WTC11 (cell line): Measurements from ENCODE around the gene LGR6. TPM values are rescaled to one million over a fixed set of nuclear protein-coding genes. Genes with fewer than 3 reads are reported as not detected.
A peak's percentile ranks its signal among the peaks of the same experiment; 100 is the strongest.

Experiments used
- ATAC-seq: fragments of 200-7000 bp; cut with Tn5 transposase; 2 replicates; pipeline ENCODE4 v1.10.0; 2021; ENCODE audit warnings: mild to moderate bottlenecking, moderate library complexity
- CTCF ChIA-PET: fragments of 300-600 bp; sonication (Branson Sonifier 250); formaldehyde crosslinking; loops from one replicate; lab custom pipeline; 2021; ENCODE audit warnings: antibody characterized with exemption; lab: Charles Lee
- POLR2A ChIA-PET: fragments of 350-600 bp; sonication (Branson Sonifier 250); formaldehyde crosslinking; loops from one replicate; lab custom pipeline; 2021; ENCODE audit warnings: antibody characterized with exemption; lab: Charles Lee
- DNase-seq: peaks from one replicate; pipeline ENCODE4 v3.0.0; 2021; ENCODE audit warnings: low spot score
- H3K27ac Mint-ChIP-seq: 2 replicates; pipeline ENCODE4 v1.8.0; 2021; ENCODE audit warnings: mixed read lengths
- H3K27me3 Mint-ChIP-seq: 2 replicates; pipeline ENCODE4 v1.8.0; 2021; ENCODE audit warnings: low read depth, mild to moderate bottlenecking, moderate library complexity, mixed read lengths
- H3K36me3 Mint-ChIP-seq: 2 replicates; pipeline ENCODE4 v1.8.0; 2021; ENCODE audit warnings: mixed read lengths
- H3K4me1 Mint-ChIP-seq: 2 replicates; pipeline ENCODE4 v1.8.0; 2022; ENCODE audit warnings: mixed read lengths
- H3K4me3 Mint-ChIP-seq: 2 replicates; pipeline ENCODE4 v1.8.0; 2021; ENCODE audit warnings: mild to moderate bottlenecking, moderate library complexity, mixed read lengths
- H3K9me3 Mint-ChIP-seq: 2 replicates; pipeline ENCODE4 v1.8.0; 2021; ENCODE audit warnings: mixed read lengths
- CBFB ChIP-seq: sonication (generic); formaldehyde crosslinking; IDR thresholded peaks from 2 replicates; pipeline ENCODE4 v1.8.1; 2022; ENCODE audit warnings: mild to moderate bottlenecking, low read depth, missing genetic modification reagents
- CREB1 ChIP-seq: sonication (generic); formaldehyde crosslinking; IDR thresholded peaks from 2 replicates; pipeline ENCODE4 v1.8.0; 2023; ENCODE audit warnings: mild to moderate bottlenecking, missing genetic modification reagents
- EMX1 ChIP-seq: fragments of 250-450 bp; sonication (Bioruptor Pico); IDR thresholded peaks from 2 replicates; pipeline ENCODE4 v1.8.0; 2021; ENCODE audit warnings: mild to moderate bottlenecking
- GABPB1 ChIP-seq: sonication (generic); formaldehyde crosslinking; IDR thresholded peaks from 2 replicates; pipeline ENCODE4 v1.8.1; 2023; ENCODE audit warnings: mild to moderate bottlenecking, missing genetic modification reagents
- GTF2I ChIP-seq: fragments of 250-450 bp; sonication (Bioruptor Pico); conservative IDR thresholded peaks from 2 replicates; pipeline ENCODE4 v1.4.0; 2021; ENCODE audit warnings: mild to moderate bottlenecking
- IRF2 ChIP-seq: sonication (generic); formaldehyde crosslinking; IDR thresholded peaks from 2 replicates; pipeline ENCODE4 v1.8.0; 2022; ENCODE audit warnings: low read depth, missing genetic modification reagents, borderline replicate concordance
- MXD4 ChIP-seq: fragments of 250-450 bp; sonication (Bioruptor Pico); IDR thresholded peaks from 2 replicates; pipeline ENCODE4 v1.8.0; 2021; ENCODE audit warnings: mild to moderate bottlenecking, moderate library complexity, borderline replicate concordance
- RELA ChIP-seq: sonication (generic); formaldehyde crosslinking; IDR thresholded peaks from 2 replicates; pipeline ENCODE4 v1.8.1; 2022; ENCODE audit warnings: missing genetic modification reagents, mild to moderate bottlenecking, borderline replicate concordance
- TCF7 ChIP-seq: sonication (generic); formaldehyde crosslinking; IDR thresholded peaks from 2 replicates; pipeline ENCODE4 v1.8.0; 2022; ENCODE audit warnings: mild to moderate bottlenecking, low read depth, missing genetic modification reagents, moderate library complexity
- ZNF219 ChIP-seq: sonication (generic); formaldehyde crosslinking; IDR thresholded peaks from 2 replicates; pipeline ENCODE4 v1.8.0; 2023; ENCODE audit warnings: missing genetic modification reagents, mild to moderate bottlenecking, borderline replicate concordance
- ZNF416 ChIP-seq: fragments of 250-450 bp; sonication (Bioruptor Pico); IDR thresholded peaks from 2 replicates; pipeline ENCODE4 v1.9.0; 2021; ENCODE audit warnings: mild to moderate bottlenecking, inconsistent platforms
- total RNA-seq: library from RNA; stranded (reverse); gene quantifications from 3 replicates; pipeline ENCODE4 v1.2.3, GENCODE V29; 2021
- TF ChIP-seq, protein P1 (sequence below): sonication (generic); formaldehyde crosslinking; IDR thresholded peaks from 2 replicates; pipeline ENCODE4 v1.8.0; 2022; ENCODE audit warnings: mild to moderate bottlenecking, missing genetic modification reagents
- TF ChIP-seq, protein P2 (sequence below): sonication (generic); formaldehyde crosslinking; IDR thresholded peaks from 2 replicates; pipeline ENCODE4 v1.8.0; 2022; ENCODE audit warnings: missing genetic modification reagents
- TF ChIP-seq, protein P3 (sequence below): sonication (generic); formaldehyde crosslinking; IDR thresholded peaks from 2 replicates; pipeline ENCODE4 v1.8.0; 2022; ENCODE audit warnings: mild to moderate bottlenecking, missing genetic modification reagents
- TF ChIP-seq, protein P4 (sequence below): fragments of 200-600 bp; IDR thresholded peaks from 2 replicates; pipeline ENCODE4 v1.8.0; 2022; ENCODE audit warnings: antibody characterized with exemption
- TF ChIP-seq, protein P5 (sequence below): sonication (generic); formaldehyde crosslinking; IDR thresholded peaks from 2 replicates; pipeline ENCODE4 v1.8.1; 2022; ENCODE audit warnings: mild to moderate bottlenecking, missing genetic modification reagents, moderate library complexity, borderline replicate concordance
- TF ChIP-seq, protein P6 (sequence below): sonication (generic); formaldehyde crosslinking; IDR thresholded peaks from 2 replicates; pipeline ENCODE4 v1.8.0; 2023; ENCODE audit warnings: mild to moderate bottlenecking, missing genetic modification reagents

Gene LGR6
- total RNA-seq, 1 experiment from 2014 or later: 1.1 TPM

DNA sequence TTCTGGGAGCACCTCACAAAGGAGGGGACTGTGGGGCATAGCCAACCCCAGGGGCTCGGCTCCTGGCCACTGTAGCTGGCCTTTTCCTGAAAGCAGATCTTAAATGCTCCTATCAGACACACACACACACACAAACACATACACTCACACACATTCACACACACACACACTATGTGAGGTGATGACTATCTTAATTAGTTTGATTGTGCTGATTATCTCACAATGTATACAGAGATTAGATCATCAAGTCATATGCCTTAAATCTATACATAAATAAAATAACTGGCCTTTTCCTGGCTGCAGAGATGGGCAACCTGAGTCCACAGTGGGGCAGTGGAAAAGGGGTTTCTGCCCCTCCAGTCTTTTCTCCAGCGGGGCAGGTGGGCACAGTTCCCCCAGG lies 27.1 kb downstream of the LGR6 start (continued):
- TF ChIP-seq ZNF416 (CRISPR knock-in tag) (no peak), RELA (CRISPR knock-in tag) (no peak), CREB1 (CRISPR knock-in tag) (no peak)
- TF ChIP-seq, all 79 proteins: peak for 0

DNA sequence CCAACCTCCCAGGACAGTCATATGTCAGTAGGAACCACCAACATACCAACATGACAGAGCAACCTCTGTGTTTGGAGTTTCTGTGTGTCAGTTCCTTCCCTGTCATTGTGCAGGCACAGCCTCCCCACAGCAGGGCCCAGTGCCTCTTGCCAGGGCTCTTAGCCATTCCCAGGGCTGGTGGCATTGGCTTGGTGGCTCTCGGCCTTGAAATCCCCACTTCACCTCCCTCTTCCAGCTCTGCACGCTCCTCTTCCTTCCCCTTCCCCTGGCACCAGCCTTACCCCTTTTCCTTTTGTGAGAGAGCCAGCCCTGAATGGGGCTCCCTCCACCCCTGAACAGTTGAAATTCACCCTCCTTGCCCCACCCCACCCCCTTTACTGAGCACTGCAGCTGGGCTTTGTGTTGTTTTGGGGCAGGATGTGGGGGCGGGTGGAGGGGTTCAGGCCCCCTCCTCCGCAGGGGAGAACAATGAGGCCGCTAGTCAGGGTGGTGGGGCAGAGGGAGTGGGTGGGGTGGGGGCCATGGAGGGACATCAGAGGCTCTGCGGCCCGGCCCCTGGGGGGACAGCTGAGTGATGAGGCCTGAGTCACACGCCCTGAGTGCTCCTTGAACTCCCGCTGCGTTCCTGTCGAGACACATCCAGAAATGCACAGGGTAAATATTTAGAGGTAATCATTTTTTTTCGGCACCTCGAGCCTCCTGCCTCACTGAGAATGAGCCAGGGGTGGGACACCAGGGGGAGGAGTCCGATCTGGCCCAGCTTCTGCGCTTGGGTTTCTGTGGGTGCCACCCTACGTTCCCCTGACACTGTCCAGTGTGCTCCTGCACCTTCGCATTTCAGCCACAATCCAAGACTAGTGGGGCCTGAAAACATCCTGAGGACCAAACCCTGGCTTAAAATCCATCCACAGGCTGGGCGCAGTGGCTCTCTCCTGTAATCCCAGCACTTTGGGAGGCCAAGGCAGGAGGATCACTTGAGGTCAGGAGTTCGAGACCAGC lies 28.6 kb downstream of the LGR6 start:
- Mint-ChIP-seq H3K4me3 (no peak overlapping the region; the same call in 1 of the 2 replicates), H3K27me3 (peaks cover 8% of the 10 kb centered on the region; the same call in 1 of the 2 replicates), H3K27ac (no peak overlapping the region), H3K9me3 (no peaks in the 10 kb centered on the region), H3K4me1 (peaks cover 13% of the 10 kb centered on the region), H3K36me3 (no peaks in the 10 kb centered on the region)
- ChIA-PET POLR2A (interaction anchor here (0.6 kb wide), 1 partner anchor 1068 kb away, joined by 5 read pairs; the partner anchor contains the start of gene TMEM9), CTCF (interaction anchor here (0.6 to 1.3 kb wide), 6 partner anchors 9 to 251 kb away, joined by 3 to 10 read pairs (median 3); no protein-coding TSS in a partner anchor)
- TF ChIP-seq ZNF219 (no peak), GTF2I (CRISPR knock-in tag) (no peak), GABPB1 (CRISPR knock-in tag) (no peak), TCF7 (no peak), EMX1 (CRISPR knock-in tag) (no peak), MXD4 (CRISPR knock-in tag) (no peak), CBFB (CRISPR knock-in tag) (no peak), IRF2 (CRISPR knock-in tag) (no peak), CREB1 (CRISPR knock-in tag) (no peak)
- TF ChIP-seq, protein P1, sequence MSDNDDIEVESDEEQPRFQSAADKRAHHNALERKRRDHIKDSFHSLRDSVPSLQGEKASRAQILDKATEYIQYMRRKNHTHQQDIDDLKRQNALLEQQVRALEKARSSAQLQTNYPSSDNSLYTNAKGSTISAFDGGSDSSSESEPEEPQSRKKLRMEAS (CRISPR knock-in tag): no peak
- TF ChIP-seq, protein P2, sequence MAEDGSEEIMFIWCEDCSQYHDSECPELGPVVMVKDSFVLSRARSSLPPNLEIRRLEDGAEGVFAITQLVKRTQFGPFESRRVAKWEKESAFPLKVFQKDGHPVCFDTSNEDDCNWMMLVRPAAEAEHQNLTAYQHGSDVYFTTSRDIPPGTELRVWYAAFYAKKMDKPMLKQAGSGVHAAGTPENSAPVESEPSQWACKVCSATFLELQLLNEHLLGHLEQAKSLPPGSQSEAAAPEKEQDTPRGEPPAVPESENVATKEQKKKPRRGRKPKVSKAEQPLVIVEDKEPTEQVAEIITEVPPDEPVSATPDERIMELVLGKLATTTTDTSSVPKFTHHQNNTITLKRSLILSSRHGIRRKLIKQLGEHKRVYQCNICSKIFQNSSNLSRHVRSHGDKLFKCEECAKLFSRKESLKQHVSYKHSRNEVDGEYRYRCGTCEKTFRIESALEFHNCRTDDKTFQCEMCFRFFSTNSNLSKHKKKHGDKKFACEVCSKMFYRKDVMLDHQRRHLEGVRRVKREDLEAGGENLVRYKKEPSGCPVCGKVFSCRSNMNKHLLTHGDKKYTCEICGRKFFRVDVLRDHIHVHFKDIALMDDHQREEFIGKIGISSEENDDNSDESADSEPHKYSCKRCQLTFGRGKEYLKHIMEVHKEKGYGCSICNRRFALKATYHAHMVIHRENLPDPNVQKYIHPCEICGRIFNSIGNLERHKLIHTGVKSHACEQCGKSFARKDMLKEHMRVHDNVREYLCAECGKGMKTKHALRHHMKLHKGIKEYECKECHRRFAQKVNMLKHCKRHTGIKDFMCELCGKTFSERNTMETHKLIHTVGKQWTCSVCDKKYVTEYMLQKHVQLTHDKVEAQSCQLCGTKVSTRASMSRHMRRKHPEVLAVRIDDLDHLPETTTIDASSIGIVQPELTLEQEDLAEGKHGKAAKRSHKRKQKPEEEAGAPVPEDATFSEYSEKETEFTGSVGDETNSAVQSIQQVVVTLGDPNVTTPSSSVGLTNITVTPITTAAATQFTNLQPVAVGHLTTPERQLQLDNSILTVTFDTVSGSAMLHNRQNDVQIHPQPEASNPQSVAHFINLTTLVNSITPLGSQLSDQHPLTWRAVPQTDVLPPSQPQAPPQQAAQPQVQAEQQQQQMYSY (CRISPR knock-in tag): no peak
- TF ChIP-seq, protein P3, sequence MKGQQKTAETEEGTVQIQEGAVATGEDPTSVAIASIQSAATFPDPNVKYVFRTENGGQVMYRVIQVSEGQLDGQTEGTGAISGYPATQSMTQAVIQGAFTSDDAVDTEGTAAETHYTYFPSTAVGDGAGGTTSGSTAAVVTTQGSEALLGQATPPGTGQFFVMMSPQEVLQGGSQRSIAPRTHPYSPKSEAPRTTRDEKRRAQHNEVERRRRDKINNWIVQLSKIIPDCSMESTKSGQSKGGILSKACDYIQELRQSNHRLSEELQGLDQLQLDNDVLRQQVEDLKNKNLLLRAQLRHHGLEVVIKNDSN: no peak
- TF ChIP-seq, protein P4, sequence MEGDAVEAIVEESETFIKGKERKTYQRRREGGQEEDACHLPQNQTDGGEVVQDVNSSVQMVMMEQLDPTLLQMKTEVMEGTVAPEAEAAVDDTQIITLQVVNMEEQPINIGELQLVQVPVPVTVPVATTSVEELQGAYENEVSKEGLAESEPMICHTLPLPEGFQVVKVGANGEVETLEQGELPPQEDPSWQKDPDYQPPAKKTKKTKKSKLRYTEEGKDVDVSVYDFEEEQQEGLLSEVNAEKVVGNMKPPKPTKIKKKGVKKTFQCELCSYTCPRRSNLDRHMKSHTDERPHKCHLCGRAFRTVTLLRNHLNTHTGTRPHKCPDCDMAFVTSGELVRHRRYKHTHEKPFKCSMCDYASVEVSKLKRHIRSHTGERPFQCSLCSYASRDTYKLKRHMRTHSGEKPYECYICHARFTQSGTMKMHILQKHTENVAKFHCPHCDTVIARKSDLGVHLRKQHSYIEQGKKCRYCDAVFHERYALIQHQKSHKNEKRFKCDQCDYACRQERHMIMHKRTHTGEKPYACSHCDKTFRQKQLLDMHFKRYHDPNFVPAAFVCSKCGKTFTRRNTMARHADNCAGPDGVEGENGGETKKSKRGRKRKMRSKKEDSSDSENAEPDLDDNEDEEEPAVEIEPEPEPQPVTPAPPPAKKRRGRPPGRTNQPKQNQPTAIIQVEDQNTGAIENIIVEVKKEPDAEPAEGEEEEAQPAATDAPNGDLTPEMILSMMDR: no peak
- TF ChIP-seq, protein P5, sequence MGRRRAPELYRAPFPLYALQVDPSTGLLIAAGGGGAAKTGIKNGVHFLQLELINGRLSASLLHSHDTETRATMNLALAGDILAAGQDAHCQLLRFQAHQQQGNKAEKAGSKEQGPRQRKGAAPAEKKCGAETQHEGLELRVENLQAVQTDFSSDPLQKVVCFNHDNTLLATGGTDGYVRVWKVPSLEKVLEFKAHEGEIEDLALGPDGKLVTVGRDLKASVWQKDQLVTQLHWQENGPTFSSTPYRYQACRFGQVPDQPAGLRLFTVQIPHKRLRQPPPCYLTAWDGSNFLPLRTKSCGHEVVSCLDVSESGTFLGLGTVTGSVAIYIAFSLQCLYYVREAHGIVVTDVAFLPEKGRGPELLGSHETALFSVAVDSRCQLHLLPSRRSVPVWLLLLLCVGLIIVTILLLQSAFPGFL (CRISPR knock-in tag): no peak
- TF ChIP-seq, protein P6, sequence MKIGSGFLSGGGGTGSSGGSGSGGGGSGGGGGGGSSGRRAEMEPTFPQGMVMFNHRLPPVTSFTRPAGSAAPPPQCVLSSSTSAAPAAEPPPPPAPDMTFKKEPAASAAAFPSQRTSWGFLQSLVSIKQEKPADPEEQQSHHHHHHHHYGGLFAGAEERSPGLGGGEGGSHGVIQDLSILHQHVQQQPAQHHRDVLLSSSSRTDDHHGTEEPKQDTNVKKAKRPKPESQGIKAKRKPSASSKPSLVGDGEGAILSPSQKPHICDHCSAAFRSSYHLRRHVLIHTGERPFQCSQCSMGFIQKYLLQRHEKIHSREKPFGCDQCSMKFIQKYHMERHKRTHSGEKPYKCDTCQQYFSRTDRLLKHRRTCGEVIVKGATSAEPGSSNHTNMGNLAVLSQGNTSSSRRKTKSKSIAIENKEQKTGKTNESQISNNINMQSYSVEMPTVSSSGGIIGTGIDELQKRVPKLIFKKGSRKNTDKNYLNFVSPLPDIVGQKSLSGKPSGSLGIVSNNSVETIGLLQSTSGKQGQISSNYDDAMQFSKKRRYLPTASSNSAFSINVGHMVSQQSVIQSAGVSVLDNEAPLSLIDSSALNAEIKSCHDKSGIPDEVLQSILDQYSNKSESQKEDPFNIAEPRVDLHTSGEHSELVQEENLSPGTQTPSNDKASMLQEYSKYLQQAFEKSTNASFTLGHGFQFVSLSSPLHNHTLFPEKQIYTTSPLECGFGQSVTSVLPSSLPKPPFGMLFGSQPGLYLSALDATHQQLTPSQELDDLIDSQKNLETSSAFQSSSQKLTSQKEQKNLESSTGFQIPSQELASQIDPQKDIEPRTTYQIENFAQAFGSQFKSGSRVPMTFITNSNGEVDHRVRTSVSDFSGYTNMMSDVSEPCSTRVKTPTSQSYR: no peak
- ATAC-seq (peak; percentile 26), DNase-seq (no peak)
